Measurements from ENCODE around the gene NPTX1.

- TF ChIP-seq, protein P1, sequence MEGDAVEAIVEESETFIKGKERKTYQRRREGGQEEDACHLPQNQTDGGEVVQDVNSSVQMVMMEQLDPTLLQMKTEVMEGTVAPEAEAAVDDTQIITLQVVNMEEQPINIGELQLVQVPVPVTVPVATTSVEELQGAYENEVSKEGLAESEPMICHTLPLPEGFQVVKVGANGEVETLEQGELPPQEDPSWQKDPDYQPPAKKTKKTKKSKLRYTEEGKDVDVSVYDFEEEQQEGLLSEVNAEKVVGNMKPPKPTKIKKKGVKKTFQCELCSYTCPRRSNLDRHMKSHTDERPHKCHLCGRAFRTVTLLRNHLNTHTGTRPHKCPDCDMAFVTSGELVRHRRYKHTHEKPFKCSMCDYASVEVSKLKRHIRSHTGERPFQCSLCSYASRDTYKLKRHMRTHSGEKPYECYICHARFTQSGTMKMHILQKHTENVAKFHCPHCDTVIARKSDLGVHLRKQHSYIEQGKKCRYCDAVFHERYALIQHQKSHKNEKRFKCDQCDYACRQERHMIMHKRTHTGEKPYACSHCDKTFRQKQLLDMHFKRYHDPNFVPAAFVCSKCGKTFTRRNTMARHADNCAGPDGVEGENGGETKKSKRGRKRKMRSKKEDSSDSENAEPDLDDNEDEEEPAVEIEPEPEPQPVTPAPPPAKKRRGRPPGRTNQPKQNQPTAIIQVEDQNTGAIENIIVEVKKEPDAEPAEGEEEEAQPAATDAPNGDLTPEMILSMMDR (IDR thresholded peaks at IDR 0.05), result no peak
- TF ChIP-seq POLR2A (IDR thresholded peaks at IDR 0.05) (no peak), POLR2AphosphoS5 (IDR thresholded peaks at IDR 0.05) (no peak), EP300 (IDR thresholded peaks at IDR 0.05; ENCODE audit: low read depth) (no peak)
Observed at GRCh38 chr17:80473701-80474100, 2.7 kb downstream of the NPTX1 start.
